Body of pancreas (tissue), 4 donors: ENCODE measurements around the gene ERBB4. TPM values are rescaled to one million over a fixed set of nuclear protein-coding genes. Genes with fewer than 3 reads are reported as not detected.

Experiments used
- ATAC-seq: fragments of 150-250 bp; one replicate; pipeline ENCODE4 v1.9.1; 2016
- DNase-seq, 4 donors: peaks; one replicate each; pipeline ENCODE4 v3.0.0-alpha.2; 2019
- H3K27ac ChIP-seq, 4 donors: fragments of 200-600 bp; sonication (generic); 1 replicate in 3 of 4; 2 replicates in 1 of 4; pipeline versions ENCODE4 v1.5.1 to v1.6.1; 2016 to 2019; ENCODE audit warnings: mild to moderate bottlenecking in 1 of 4, mixed read lengths in 1 of 4, moderate library complexity in 1 of 4
- H3K27me3 ChIP-seq, 2 donors: fragments of 200-600 bp; sonication (generic); one replicate each; pipeline ENCODE4 v1.6.0; 2016; ENCODE audit warnings: mild to moderate bottlenecking in 1 of 2
- H3K36me3 ChIP-seq, 2 donors: fragments of 200-600 bp; sonication (generic); replicated peaks in 1 of 2; 2 replicates each; pipeline ENCODE4 v1.5.1; 2016; ENCODE audit warnings: low read depth in 2 of 2; ENCODE audit not compliant: insufficient read depth in 1 of 2
- H3K4me1 ChIP-seq: fragments of 200-600 bp; sonication (generic); one replicate; pipeline ENCODE4 v1.6.0; 2016
- H3K4me3 ChIP-seq, 2 donors: fragments of 200-600 bp; sonication (generic); 1 replicate in 1 of 2; 2 replicates in 1 of 2; pipeline ENCODE4 v1.5.1; 2016 to 2019
- H3K9me3 ChIP-seq, 3 donors: fragments of 200-600 bp; sonication (generic); 1 replicate in 2 of 3; 2 replicates in 1 of 3; pipeline ENCODE4 v1.5.1; 2016
- CTCF ChIP-seq, 7 experiments: fragments of 450-650 bp in 4 of 7; fragments of 200-600 bp in 3 of 7; sonication (generic) in 3 of 7; IDR thresholded peaks; one replicate each; pipeline ENCODE4 v1.5.1; 2016 to 2019; ENCODE audit warnings: antibody characterized with exemption in 7 of 7
- POLR2A ChIP-seq, 3 donors: fragments of 450-650 bp; IDR thresholded peaks; one replicate each; pipeline ENCODE4 v1.6.1; 2016; ENCODE audit warnings: antibody characterized with exemption in 3 of 3, mild to moderate bottlenecking in 2 of 3
- WGBS, 2 donors: methylation state at CpG; one replicate each; pipeline ENCODE4 v1.1.5; 2017; 5-methylcytosine and 5-hydroxymethylcytosine counted together
- intact Hi-C: fragments of 100-400 bp; cut with DNase I; formaldehyde crosslinking; loops from one replicate; pipeline ENCODE4 v1.15.1; 2023
- total RNA-seq, 2 donors: library from RNA; depleted of rRNA; stranded (reverse); fragments of >200 nt; gene quantifications; one replicate each; pipeline ENCODE4 v1.1.0, GENCODE V29; 2016

Gene ERBB4
- total RNA-seq, 2 donors from 2014 or later: 1.6 to 4.4 TPM

GRCh38 chr2:211760103-211760502 lies 778.5 kb downstream of the ERBB4 start:
- DNase-seq (no peak), ATAC-seq (no peak)
- Histone ChIP-seq H3K27me3 (no peaks in the 10 kb centered on the region), H3K36me3 (no peaks in the 10 kb centered on the region), H3K9me3 (no peaks in the 10 kb centered on the region), H3K27ac (no peak overlapping the region), H3K4me1 (no peaks in the 10 kb centered on the region), H3K4me3 (no peak overlapping the region)
- TF ChIP-seq CTCF (IDR thresholded peaks at IDR 0.05) (no peak), POLR2A (IDR thresholded peaks at IDR 0.05) (no peak)
- intact Hi-C loops: no loop called here
- WGBS, 2 donors: 13 to 15% methylated on average over 1 of the region's 1 CpG

GRCh38 chr2:211756266-211756665 lies 782.3 kb downstream of the ERBB4 start:
- DNase-seq (no peak), ATAC-seq (no peak)
- H3K4me1 ChIP-seq: no peaks in the 10 kb centered on the region
- 93 to 95% methylated on average over 2 of the region's 2 CpGs for WGBS, 2 donors
- TF ChIP-seq CTCF (IDR thresholded peaks at IDR 0.05): no peak
- no peak for TF ChIP-seq POLR2A (IDR thresholded peaks at IDR 0.05)
- H3K27me3 ChIP-seq: no peaks in the 10 kb centered on the region
- H3K9me3 ChIP-seq: no peaks in the 10 kb centered on the region
- intact Hi-C loops: no loop called here
- no peak overlapping the region for H3K27ac ChIP-seq
- H3K36me3 ChIP-seq: no peaks in the 10 kb centered on the region
- H3K4me3 ChIP-seq: no peak overlapping the region

- intact Hi-C loops: no loop called here
- TF ChIP-seq CTCF (IDR thresholded peaks at IDR 0.05) (no peak), POLR2A (IDR thresholded peaks at IDR 0.05) (no peak)
- Histone ChIP-seq H3K27ac (no peak overlapping the region), H3K36me3 (no peaks in the 10 kb centered on the region), H3K4me3 (no peak overlapping the region), H3K4me1 (no peaks in the 10 kb centered on the region), H3K27me3 (no peaks in the 10 kb centered on the region), H3K9me3 (no peaks in the 10 kb centered on the region)
- WGBS, 2 donors: 84 to 87% methylated on average over 8 of the region's 8 CpGs
- no peak for DNase-seq
- ATAC-seq: no peak
Measured at GRCh38 chr2:211755187-211755586, 783.4 kb downstream of the ERBB4 start.

GRCh38 chr2:211751848-211752247 lies 786.8 kb downstream of the ERBB4 start:
- H3K9me3 ChIP-seq: no peaks in the 10 kb centered on the region

More at GRCh38 chr2:211751848-211752247, 786.8 kb downstream of the ERBB4 start:
- no peak for ATAC-seq
- Histone ChIP-seq H3K27me3 (no peaks in the 10 kb centered on the region), H3K4me3 (no peak overlapping the region), H3K4me1 (no peaks in the 10 kb centered on the region), H3K36me3 (no peaks in the 10 kb centered on the region), H3K27ac (no peak overlapping the region)
- DNase-seq: no peak
- TF ChIP-seq CTCF (IDR thresholded peaks at IDR 0.05) (no peak), POLR2A (IDR thresholded peaks at IDR 0.05) (no peak)
- WGBS, 2 donors: 63 to 77% methylated on average over 3 of the region's 3 CpGs
- intact Hi-C loops: no loop called here
